H9 (cell line): ENCODE results near the gene SMYD1. TPM values are rescaled to one million over a fixed set of nuclear protein-coding genes. Genes with fewer than 3 reads are reported as not detected.

Experiments used
- DNase-seq: peaks from one replicate; pipeline ENCODE4 v3.0.0-alpha.2; 2017
- H2AFZ ChIP-seq: one replicate; pipeline ENCODE4 v1.6.1; 2013; ENCODE audit warnings: mild to moderate bottlenecking, low read length, control low read depth, moderate library complexity
- H2AK5ac ChIP-seq: 2 replicates; pipeline ENCODE4 v1.6.1; 2013; ENCODE audit warnings: low read length, control low read depth, mixed read lengths; ENCODE audit not compliant: insufficient read length
- H2BK120ac ChIP-seq: one replicate; pipeline ENCODE4 v1.6.1; 2013; ENCODE audit warnings: low read depth, mild to moderate bottlenecking, low read length, control low read depth, inconsistent platforms; ENCODE audit not compliant: poor library complexity, severe bottlenecking
- H2BK12ac ChIP-seq: 2 replicates; pipeline ENCODE4 v1.6.1; 2013; ENCODE audit warnings: low read length, control low read depth, mixed read lengths, low read depth; ENCODE audit not compliant: insufficient read length
- H2BK15ac ChIP-seq: 2 replicates; pipeline ENCODE4 v1.6.1; 2013; ENCODE audit warnings: low read depth, low read length, control low read depth
- H2BK20ac ChIP-seq: one replicate; pipeline ENCODE4 v1.6.1; 2013; ENCODE audit warnings: low read depth, mild to moderate bottlenecking, low read length, control low read depth, inconsistent platforms; ENCODE audit not compliant: poor library complexity, severe bottlenecking
- H2BK5ac ChIP-seq: 2 replicates; pipeline ENCODE4 v1.6.1; 2013; ENCODE audit warnings: low read length, control low read depth, mixed read lengths; ENCODE audit not compliant: insufficient read length
- H3K14ac ChIP-seq: 2 replicates; pipeline ENCODE4 v1.6.1; 2013; ENCODE audit warnings: low read length, control low read depth; ENCODE audit not compliant: insufficient read depth
- H3K18ac ChIP-seq: 2 replicates; pipeline ENCODE4 v1.6.1; 2013; ENCODE audit warnings: low read depth, mild to moderate bottlenecking, mixed read lengths, low read length, control low read depth; ENCODE audit not compliant: insufficient read length
- H3K23ac ChIP-seq: 2 replicates; pipeline ENCODE4 v1.6.1; 2013; ENCODE audit warnings: low read length, control low read depth, mixed read lengths, low read depth; ENCODE audit not compliant: insufficient read length
- H3K23me2 ChIP-seq: 2 replicates; pipeline ENCODE4 v1.6.1; 2013; ENCODE audit warnings: low read depth, mild to moderate bottlenecking, mixed read lengths, low read length, control low read depth; ENCODE audit not compliant: insufficient read length, poor library complexity, severe bottlenecking
- H3K27ac ChIP-seq: 2 replicates; pipeline ENCODE4 v1.5.1; 2013; ENCODE audit warnings: low read length, control low read depth, mixed read lengths, low read depth; ENCODE audit not compliant: insufficient read length
- H3K27me3 ChIP-seq: 2 replicates; pipeline ENCODE4 v1.6.1; 2013; ENCODE audit warnings: low read length, control low read depth, inconsistent platforms; ENCODE audit not compliant: insufficient read depth
- H3K4ac ChIP-seq: 2 replicates; pipeline ENCODE4 v1.6.1; 2013; ENCODE audit warnings: low read depth, mild to moderate bottlenecking, control low read depth, inconsistent platforms, low read length, moderate library complexity
- H3K4me1 ChIP-seq: 2 replicates; pipeline ENCODE4 v1.6.1; 2013; ENCODE audit warnings: low read length, control low read depth, inconsistent platforms; ENCODE audit not compliant: insufficient read depth
- H3K4me2 ChIP-seq: 2 replicates; pipeline ENCODE4 v1.6.1; 2013; ENCODE audit warnings: low read length, control low read depth, mixed read lengths; ENCODE audit not compliant: insufficient read length, insufficient read depth
- H3K56ac ChIP-seq: 2 replicates; pipeline ENCODE4 v1.6.1; 2013; ENCODE audit warnings: low read depth, mild to moderate bottlenecking, mixed read lengths, low read length, control low read depth; ENCODE audit not compliant: insufficient read length
- H3K79me1 ChIP-seq: 2 replicates; pipeline ENCODE4 v1.6.1; 2013; ENCODE audit warnings: low read depth, mild to moderate bottlenecking, moderate library complexity, low read length, control low read depth, inconsistent platforms; ENCODE audit not compliant: insufficient read depth, poor library complexity, severe bottlenecking
- H3K79me2 ChIP-seq: 2 replicates; pipeline ENCODE4 v1.6.1; 2013; ENCODE audit warnings: low read length, control low read depth, inconsistent platforms; ENCODE audit not compliant: insufficient read depth
- H3K9ac ChIP-seq: 2 replicates; pipeline ENCODE4 v1.6.1; 2013; ENCODE audit warnings: low read length, control low read depth, mixed read lengths; ENCODE audit not compliant: insufficient read length; ENCODE audit errors: extremely low read depth
- H3K9me3 ChIP-seq: one replicate; pipeline ENCODE4 v1.6.1; 2013; ENCODE audit warnings: low read depth, low read length, inconsistent platforms; ENCODE audit not compliant: control insufficient read depth
- H3T11ph ChIP-seq: one replicate; pipeline ENCODE4 v1.6.1; 2013; ENCODE audit warnings: mild to moderate bottlenecking, low read length, control low read depth, inconsistent platforms
- H4K20me1 ChIP-seq: one replicate; pipeline ENCODE4 v1.6.1; 2013; ENCODE audit not compliant: control insufficient read depth, insufficient read length, insufficient read depth
- H4K5ac ChIP-seq: 2 replicates; pipeline ENCODE4 v1.6.1; 2013; ENCODE audit warnings: low read depth, mild to moderate bottlenecking, mixed read lengths, low read length, control low read depth; ENCODE audit not compliant: insufficient read length
- H4K8ac ChIP-seq: replicated peaks from 2 replicates; pipeline ENCODE4 v1.6.1; 2013; ENCODE audit warnings: low read length, control low read depth, mixed read lengths, low read depth; ENCODE audit not compliant: insufficient read length
- H4K91ac ChIP-seq: 2 replicates; pipeline ENCODE4 v1.6.1; 2013; ENCODE audit warnings: low read depth, mild to moderate bottlenecking, moderate library complexity, mixed read lengths, low read length, control low read depth; ENCODE audit not compliant: insufficient read length
- H3K27ac Mint-ChIP-seq, 3 experiments: 2 replicates in 2 of 3; 3 replicates in 1 of 3; pipeline ENCODE4 v1.8.0; 2020 to 2021; ENCODE audit warnings: mixed read lengths in 3 of 3, mild to moderate bottlenecking in 1 of 3, moderate library complexity in 1 of 3
- H3K27me3 Mint-ChIP-seq: 2 replicates; pipeline ENCODE4 v1.8.0; 2021; ENCODE audit warnings: low read depth, mild to moderate bottlenecking, moderate library complexity, mixed read lengths
- H3K36me3 Mint-ChIP-seq, 3 experiments: 2 replicates in 2 of 3; 3 replicates in 1 of 3; pipeline ENCODE4 v1.8.0; 2020 to 2021; ENCODE audit warnings: low read depth in 3 of 3, mixed read lengths in 3 of 3; ENCODE audit not compliant: insufficient read depth in 1 of 3
- H3K4me1 Mint-ChIP-seq, 2 experiments: 2 replicates each; pipeline ENCODE4 v1.8.0; 2020; ENCODE audit warnings: mixed read lengths in 2 of 2
- H3K4me3 Mint-ChIP-seq, 2 experiments: 2 replicates in 1 of 2; 3 replicates in 1 of 2; pipeline ENCODE4 v1.8.0; 2020 to 2021; ENCODE audit warnings: mild to moderate bottlenecking in 2 of 2, mixed read lengths in 2 of 2, moderate library complexity in 1 of 2
- H3K9me3 Mint-ChIP-seq, 2 experiments: 2 replicates in 1 of 2; 3 replicates in 1 of 2; pipeline ENCODE4 v1.8.0; 2020; ENCODE audit warnings: mild to moderate bottlenecking in 2 of 2, mixed read lengths in 2 of 2, moderate library complexity in 1 of 2
- CTCF ChIP-seq: fragments of 200-600 bp; sonication (generic); conservative IDR thresholded peaks from 3 replicates; pipeline ENCODE4 v1.8.0; 2021; ENCODE audit warnings: antibody characterized with exemption, mild to moderate bottlenecking
- WGBS: extraction: QIAGEN DNeasy Blood & Tissue Kit; methylation state at CpG from one replicate; pipeline ENCODE4 v1.1.7; 2013; ENCODE audit warnings: missing lambda C conversion rate, low lambda C conversion rate, mixed read lengths; ENCODE audit not compliant: insufficient read length; ENCODE audit errors: extremely low coverage; 5-methylcytosine and 5-hydroxymethylcytosine counted together
- total RNA-seq: library from RNA; stranded (reverse); gene quantifications from 2 replicates; pipeline ENCODE4 v1.2.1, GENCODE V29; 2021

The SMYD1 gene
- total RNA-seq, 1 experiment from 2014 or later: not detected

GRCh38 chr2:88128654-88129312 lies 61.2 kb downstream of the SMYD1 start:
- H3K56ac ChIP-seq: no peak overlapping the region
- H4K8ac ChIP-seq: no peak overlapping the region
- Mint-ChIP-seq H3K36me3 (no peaks in the 10 kb centered on the region), H3K27me3 (peaks cover 13% of the 10 kb centered on the region), H3K27ac (no peak overlapping the region), H3K4me1 (peaks cover 1 to 4% of the 10 kb centered on the region in 2 experiments; a peak in 2 of 4 replicates), H3K9me3 (no peaks in the 10 kb centered on the region), H3K4me3 (no peak overlapping the region)
- no peak overlapping the region for H3K9ac ChIP-seq
- no peak overlapping the region for H3K27ac ChIP-seq
- H2BK120ac ChIP-seq: no peak overlapping the region
- WGBS: no CpG with 5 or more reads among the region's 7 CpGs
- H3K27me3 ChIP-seq: no peaks in the 10 kb centered on the region
- H3K23me2 ChIP-seq: no peaks in the 10 kb centered on the region
- no peaks in the 10 kb centered on the region for H4K20me1 ChIP-seq
- H3K9me3 ChIP-seq: no peaks in the 10 kb centered on the region
- DNase-seq: no peak
- no peaks in the 10 kb centered on the region for H3K4me1 ChIP-seq
- no peak overlapping the region for H4K91ac ChIP-seq
- no peak for TF ChIP-seq CTCF
- H2BK12ac ChIP-seq: no peak overlapping the region
- no peak overlapping the region for H2AFZ ChIP-seq
- H3T11ph ChIP-seq: no peak overlapping the region
- H3K4ac ChIP-seq: no peak overlapping the region
- H3K18ac ChIP-seq: no peak overlapping the region
- H3K14ac ChIP-seq: no peak overlapping the region
- H2BK20ac ChIP-seq: no peak overlapping the region
- no peaks in the 10 kb centered on the region for H3K79me1 ChIP-seq
- no peak overlapping the region for H4K5ac ChIP-seq
- no peak overlapping the region for H3K23ac ChIP-seq
- H2BK15ac ChIP-seq: no peak overlapping the region
- H2BK5ac ChIP-seq: no peak overlapping the region
- H3K79me2 ChIP-seq: no peaks in the 10 kb centered on the region
- H3K4me2 ChIP-seq: no peak overlapping the region
- no peak overlapping the region for H2AK5ac ChIP-seq
